Hematopoietic multipotent progenitor cell treated with erythropoietin and hydrocortisone succinate and interleukin-3 and kit ligand, for 17 days (in vitro differentiated cells): ENCODE results near the gene MINAR1.
"Not testable (repeated sequence)": the region's sequence is repeated elsewhere in the genome, so short reads cannot be mapped to it uniquely, and the experiment has no call there.

Experiments used
- DNase-seq: peaks from one replicate; pipeline ENCODE4 v3.0.0-alpha.2; 2015; ENCODE audit warnings: low spot score

The MINAR1 gene, protein sequence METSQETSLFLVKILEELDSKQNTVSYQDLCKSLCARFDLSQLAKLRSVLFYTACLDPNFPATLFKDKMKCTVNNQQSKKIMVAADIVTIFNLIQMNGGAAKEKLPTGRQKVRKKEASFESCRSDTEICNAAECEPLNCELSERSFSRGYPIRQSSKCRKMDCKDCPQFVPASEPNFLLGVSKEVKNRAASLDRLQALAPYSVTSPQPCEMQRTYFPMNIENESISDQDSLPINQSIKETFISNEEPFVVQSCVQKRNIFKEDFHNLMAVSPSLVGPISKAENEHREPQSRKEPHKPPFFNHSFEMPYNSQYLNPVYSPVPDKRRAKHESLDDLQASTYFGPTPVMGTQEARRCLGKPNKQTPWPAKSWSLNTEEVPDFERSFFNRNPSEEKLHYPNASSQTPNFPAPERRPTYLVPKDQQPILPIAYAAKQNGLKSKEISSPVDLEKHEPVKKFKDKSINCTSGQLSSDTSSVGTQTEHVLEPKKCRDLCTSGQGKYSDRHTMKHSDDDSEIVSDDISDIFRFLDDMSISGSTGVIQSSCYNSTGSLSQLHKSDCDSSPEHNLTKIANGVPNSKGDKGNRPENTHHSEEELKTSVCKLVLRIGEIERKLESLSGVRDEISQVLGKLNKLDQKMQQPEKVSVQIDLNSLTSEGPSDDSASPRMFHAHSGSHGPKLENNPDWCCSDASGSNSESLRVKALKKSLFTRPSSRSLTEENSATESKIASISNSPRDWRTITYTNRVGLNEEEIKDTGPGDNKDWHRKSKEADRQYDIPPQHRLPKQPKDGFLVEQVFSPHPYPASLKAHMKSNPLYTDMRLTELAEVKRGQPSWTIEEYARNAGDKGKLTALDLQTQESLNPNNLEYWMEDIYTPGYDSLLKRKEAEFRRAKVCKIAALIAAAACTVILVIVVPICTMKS

DNA sequence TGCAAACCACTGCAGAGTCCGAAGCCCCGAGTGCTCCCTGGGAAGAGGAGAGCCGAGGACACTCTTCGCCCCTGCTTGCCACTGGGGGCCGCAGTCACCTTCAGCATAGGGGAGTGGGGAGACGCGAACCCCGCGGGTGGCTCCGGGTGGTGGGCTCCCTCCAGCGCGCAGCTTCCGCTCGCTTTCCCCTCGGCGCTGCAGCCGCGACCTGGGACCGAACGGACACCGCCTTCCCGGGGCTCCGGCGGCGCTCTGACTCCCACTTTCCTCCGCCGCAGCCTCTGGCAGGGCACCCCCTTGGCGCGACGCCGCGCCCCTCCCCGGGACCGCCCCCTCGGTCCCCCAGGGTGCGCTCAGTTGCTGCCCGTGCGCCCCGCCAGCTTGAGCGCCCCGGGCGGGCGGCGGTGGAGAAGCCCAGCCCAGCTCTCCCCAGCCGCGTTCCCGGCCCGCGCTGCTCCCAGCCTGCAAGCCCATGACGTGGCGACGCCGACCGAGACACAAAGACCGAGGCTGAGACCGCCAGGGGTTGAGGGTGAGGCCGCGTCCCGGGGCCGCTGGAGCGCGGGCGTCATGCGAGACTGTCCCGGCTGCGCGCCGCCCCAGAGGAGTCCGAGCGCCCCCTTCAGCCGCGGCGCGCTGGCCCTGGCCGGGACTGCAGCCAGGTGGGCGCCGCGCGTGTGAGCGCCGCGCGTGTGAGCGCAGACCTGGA lies at the start of gene MINAR1:
MINAR1 (plus strand) TSS at position 701 of the 709 bp plus-strand sequence. CDS start 23,812 bp downstream, outside the sequence.
- DNase-seq: no peak

- DNase-seq: no peak
These were observed 37.9 kb upstream of the MINAR1 start for GRCh38 chr15:79394231-79394630.

DNA sequence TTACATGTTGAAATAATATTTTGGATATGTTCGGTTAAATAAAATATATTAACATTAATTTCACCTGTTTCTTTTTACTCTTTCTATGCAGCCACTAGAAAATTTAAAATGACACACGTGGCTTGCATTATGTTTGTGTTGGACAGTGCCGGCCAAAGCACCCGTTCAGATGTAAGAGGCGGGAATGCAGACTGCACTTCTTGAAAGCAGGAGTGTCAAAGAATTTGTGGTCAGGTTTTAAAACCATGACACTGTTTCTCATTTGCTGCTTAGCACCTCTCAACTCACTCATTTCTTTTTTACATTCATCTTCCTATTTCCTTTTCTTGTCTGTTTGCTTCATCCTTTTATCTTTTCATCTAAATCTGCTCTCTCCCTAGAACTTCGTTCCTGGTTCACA lies 35.3 kb upstream of the MINAR1 start:
- DNase-seq: no peak

DNA sequence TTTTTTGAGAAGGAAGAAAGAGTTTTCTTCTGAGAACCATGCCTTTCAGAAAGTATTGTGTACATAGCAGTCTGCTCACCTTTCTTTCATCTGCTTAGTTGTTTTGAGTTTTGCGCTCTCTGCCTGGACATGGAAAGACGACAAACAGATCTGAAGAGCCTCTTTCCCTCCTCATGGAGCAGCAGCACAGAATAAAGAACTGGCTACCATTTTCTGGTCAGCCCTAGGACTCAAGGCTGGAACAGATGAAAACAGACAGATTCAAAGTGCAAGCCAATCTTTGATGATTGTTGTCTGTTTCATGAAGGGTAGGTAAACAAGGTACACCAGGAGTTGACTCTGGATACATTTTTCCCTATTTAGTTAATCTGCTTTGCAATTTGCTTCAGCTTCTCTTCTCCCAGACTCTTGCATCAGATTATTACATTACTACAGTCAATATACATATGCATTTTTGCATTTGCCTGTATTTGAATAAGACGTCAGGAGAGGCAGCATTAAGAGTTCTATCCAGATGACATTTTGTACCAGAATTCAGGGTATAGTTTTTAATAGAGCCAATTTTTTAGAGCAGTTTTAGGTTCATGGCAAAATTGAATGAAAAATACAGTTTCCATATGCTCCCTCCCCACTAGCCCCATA lies 34.7 kb upstream of the MINAR1 start:
- DNase-seq: no peak

DNA sequence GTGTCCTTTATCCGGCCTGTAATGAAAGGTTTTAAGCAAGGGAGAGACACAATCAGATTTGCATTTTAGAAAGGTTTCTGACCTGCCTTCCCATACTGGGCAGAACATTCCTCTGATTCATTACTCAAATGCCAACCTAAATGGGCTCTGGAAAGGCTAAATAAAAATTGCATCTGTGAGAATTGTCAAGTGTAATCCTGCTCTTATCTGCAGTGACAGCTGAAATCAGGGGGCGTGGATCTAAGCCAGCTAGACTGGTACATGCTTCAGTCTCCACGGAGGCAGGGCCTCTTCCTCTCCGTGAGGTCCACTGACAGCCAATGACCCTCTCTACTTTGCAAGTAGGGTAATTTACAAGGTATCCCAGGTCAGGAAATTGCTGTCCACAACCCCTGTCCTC lies 32.5 kb upstream of the MINAR1 start:
- no peak for DNase-seq

GRCh38 chr15:79400650-79401049 lies 31.5 kb upstream of the MINAR1 start:
- DNase-seq: no peak

GRCh38 chr15:79401301-79401700 lies 30.8 kb upstream of the MINAR1 start:
- DNase-seq: no peak

GRCh38 chr15:79402136-79402535 lies 30.0 kb upstream of the MINAR1 start:
- DNase-seq: no peak

- no peak for DNase-seq
These were observed 28.6 kb upstream of the MINAR1 start for GRCh38 chr15:79403501-79403900.

- DNase-seq: no peak
These were observed 25.9 kb upstream of the MINAR1 start for GRCh38 chr15:79406210-79406609.

DNA sequence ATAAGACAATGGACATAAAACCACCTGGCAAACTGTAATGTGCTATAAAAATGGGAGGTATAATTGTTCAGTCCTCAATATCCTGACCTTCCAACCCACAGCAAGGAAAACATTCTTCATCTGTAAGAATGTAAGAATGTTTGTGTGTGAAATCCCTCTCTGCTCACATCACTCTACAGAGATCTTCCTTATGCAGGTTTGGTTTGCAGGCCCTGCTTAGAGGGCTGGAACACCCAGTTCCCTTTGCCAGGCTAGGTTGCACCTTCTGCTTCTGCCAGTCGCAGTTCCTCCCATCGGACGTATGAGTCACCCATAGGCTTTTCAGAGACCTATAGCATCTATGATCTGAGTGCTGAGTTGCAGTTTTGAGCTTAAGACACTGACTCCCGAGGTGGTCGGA lies 24.1 kb upstream of the MINAR1 start:
- no peak for DNase-seq

DNA sequence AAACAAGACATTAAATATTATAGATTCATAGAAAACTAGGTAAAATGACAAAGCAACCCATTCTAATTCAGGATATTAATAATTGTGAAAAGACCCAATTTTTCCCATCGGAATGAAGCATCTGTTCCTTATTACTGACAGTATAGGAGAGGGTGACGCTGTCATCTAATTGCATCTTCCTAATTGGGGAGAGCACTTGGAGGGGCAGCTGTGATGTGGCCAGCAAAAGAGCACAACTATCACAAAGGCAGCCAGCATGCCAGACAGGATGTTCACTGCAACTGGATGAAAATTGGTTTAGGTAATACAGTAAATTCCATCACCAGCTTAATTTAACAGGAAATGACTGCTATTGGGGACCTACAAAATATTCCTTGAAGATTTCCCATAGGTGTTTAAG lies 21.9 kb upstream of the MINAR1 start:
- no peak for DNase-seq

GRCh38 chr15:79412010-79412409 lies 20.1 kb upstream of the MINAR1 start:
- DNase-seq: no peak

DNA sequence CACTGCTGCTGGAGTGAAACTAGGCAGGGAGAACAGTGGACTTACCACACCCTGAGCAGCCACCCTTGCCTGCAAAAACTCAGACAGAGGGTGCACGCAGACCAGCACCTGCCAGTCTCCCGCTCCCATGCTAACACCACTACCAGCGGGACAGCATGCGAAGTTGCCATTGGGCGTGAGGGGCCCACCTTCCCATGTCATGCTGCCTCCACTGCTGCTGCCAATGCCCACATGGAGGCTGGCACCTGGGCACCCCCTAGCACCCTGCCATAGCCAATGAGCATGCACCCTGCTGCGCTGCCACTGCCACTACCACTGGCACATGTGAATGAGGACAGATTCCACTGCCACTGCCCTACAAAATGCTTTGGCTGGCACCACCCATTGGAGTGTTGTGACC lies 19.7 kb upstream of the MINAR1 start:
- no peak for DNase-seq

GRCh38 chr15:79416876-79417275 lies 15.3 kb upstream of the MINAR1 start:
- DNase-seq: no peak

- no peak for DNase-seq
These were observed 13.3 kb upstream of the MINAR1 start for GRCh38 chr15:79418693-79419279.

GRCh38 chr15:79425591-79426295 lies 6.4 kb upstream of the MINAR1 start:
- DNase-seq: no peak

- DNase-seq: not testable (repeated sequence)
These were observed 5.2 kb upstream of the MINAR1 start for GRCh38 chr15:79426899-79427298.

DNA sequence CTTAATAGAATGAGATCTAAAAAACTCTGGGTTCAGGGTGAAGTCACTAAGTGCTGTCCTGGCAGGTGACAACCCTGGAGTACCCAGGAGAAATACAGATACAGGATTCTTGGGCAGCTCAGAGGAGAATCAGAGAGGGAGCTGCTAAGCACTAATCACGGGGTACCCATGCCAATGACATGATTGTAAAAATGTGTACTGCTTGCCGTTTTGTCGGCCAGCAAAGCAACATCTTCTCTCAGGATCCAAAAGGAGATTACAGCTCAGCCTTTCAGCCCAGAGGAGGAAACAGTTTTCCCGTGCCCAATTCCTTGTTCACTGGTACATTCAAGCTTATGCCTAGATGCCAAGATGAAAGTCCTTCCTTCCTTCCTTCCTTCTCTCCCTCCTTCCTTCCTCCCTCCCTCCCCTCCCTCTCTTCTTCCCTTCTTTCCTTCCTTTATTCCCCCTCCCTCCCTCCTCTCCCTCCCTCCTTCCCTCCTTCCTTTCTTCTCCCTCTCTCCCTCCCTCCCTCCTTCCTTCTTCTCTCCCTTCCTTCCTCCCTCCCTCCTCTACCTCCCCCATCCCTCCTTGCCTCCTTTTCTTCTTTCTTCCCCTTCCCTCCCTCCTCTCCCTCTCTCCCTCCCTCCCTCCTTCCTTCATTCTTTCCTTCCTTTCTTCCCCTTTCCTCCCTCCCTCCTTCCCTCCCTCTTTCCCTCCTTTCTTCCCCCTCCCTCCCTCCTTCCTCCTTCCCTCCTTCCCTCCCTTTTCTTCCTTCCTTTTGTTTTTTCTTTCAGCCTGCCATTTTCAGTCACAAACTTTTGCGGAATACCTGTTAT lies 4.1 kb upstream of the MINAR1 start:
- no peak for DNase-seq
